DLD1 (cell line): ENCODE measurements around the gene DOK5.

ENCODE experiments used
- in situ Hi-C: cut with HindIII; loops from 2 replicates; pipeline ENCODE4 v1.10.0; 2017; ENCODE audit warnings: low sequenced_read_pairs

Gene DOK5

GRCh38 chr20:54510541-54511129 lies 35.2 kb downstream of the DOK5 start:
- in situ Hi-C loops = no loop called here

GRCh38 chr20:54512694-54513093 lies 37.3 kb downstream of the DOK5 start:
- in situ Hi-C loops = no loop called here

GRCh38 chr20:54514028-54514607 lies 38.7 kb downstream of the DOK5 start:
- in situ Hi-C loops = no loop called here

DNA sequence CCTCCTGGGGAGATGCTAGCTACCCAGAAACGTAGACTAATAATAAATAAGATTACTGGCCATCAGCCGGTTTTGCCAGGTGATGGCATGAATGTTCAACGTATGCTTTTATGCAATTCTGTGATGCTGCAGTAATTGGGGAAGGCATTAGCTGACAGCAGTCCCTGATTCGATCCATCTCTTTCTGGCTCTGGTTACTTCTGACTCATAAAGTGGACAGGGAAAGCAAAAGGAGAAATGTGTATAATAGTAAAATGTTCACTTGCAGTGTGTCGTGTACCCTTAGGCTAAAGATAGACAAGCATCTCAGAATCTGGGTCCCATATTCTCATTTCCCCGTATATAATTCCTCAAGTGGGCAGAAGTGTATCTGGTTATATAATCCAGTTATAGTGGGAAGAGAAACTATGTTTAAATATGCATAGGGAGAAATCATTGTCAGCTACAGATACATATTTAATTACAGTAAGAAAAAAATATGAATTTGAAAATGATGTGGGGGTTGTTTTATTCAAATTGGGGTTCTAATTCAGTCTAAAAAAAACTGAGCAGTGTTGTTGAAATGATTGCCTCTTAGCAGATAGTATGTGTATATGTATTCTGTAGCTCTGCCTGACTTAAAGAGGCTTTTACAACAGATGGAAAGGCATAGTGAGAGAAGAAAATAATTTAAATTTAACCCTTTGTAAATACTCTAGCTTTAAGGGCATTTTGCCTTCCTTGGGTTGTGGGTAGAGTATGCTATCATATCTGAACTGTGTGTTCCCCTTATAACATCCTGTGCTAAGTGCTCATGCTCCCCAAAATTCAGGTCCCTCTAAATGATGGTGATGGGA lies 40.6 kb downstream of the DOK5 start:
- in situ Hi-C loops = no loop called here

GRCh38 chr20:54517241-54517975 lies 42.0 kb downstream of the DOK5 start:
- in situ Hi-C loops = no loop called here

GRCh38 chr20:54524849-54525248 lies 49.5 kb downstream of the DOK5 start:
- in situ Hi-C loops = no loop called here

GRCh38 chr20:54525916-54526590 lies 50.7 kb downstream of the DOK5 start:
- in situ Hi-C loops = no loop called here

DNA sequence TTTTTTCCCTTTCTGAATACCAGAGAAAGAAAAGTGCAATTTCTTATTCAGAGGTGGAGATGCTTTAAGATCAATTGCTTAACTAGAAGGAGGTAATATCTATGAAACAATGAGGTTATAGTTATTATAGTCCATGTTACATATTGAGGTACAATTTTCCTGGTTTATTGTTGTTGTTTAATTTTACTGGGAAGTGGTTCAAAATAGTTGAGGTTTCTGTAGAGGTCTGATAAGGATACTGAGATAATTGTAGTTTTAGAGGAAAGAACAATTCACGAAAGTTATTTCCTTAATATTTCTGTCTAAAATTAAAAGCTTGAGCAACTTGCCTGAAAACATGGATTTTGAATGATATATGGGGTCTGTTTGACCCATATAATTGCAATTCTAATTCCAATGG lies 51.4 kb downstream of the DOK5 start:
- in situ Hi-C loops = no loop called here

DNA sequence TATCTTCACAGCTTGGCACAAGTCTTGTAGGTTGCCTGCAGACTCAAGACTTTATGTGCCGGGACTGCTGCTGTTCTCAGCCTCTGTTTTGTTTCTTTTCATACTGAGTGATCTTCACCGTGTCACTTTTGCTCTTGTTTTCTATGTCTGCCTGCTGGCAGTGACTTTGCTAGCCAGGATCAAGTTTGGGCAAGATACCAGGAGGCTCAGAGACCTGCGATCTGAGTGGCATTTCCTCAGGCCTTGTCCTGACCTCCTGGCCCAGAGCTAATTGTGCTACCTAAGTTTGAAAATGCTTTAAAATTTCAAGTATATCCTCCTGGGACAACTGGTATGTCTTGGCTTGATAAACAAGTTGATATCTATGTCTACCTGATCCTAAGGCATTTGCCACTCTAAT lies 57.2 kb downstream of the DOK5 start:
- in situ Hi-C loops = no loop called here

DNA sequence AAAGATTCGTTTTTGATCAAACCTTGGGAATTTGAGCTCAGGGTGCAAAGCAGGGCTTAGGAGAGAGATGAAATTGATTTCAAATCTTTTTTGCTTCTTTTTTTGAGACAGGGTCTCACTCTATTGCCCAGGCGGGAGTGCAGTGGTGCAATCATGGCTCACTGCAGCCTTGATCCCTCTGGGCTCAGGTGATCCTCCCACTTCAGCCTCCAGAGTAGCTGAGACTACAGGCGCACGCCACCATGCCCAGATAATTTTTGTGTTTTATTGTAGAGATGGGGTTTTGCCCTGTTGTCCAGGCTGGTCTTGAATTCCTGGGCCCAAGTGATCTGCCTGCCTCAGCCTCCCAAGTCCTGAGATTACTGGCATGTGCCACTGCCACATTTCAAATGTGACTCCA lies 58.7 kb downstream of the DOK5 start:
- in situ Hi-C loops = no loop called here

DNA sequence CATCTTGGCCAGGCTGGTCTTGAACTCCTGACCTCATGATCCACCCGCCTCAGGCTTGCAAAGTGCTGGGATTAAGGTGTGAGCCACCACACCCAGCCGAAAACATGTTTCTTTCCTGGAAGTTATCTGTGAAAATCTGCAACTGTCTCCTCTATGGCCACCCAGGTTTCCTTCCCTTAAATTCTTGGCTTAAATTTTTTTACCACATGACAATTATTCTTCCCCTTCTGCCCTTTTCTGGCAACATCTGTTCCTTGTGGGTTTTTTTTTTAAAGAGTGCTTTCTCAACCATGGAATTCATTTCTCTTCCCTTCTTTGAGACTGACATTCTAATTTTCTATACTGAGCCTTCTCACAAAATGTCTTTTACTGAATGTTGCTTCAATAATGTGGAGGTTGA lies 59.6 kb downstream of the DOK5 start:
- in situ Hi-C loops = no loop called here

GRCh38 chr20:54535746-54536145 lies 60.4 kb downstream of the DOK5 start:
- in situ Hi-C loops = no loop called here

- in situ Hi-C loops = no loop called here
These were observed 64.2 kb downstream of the DOK5 start for GRCh38 chr20:54539521-54540046.

DNA sequence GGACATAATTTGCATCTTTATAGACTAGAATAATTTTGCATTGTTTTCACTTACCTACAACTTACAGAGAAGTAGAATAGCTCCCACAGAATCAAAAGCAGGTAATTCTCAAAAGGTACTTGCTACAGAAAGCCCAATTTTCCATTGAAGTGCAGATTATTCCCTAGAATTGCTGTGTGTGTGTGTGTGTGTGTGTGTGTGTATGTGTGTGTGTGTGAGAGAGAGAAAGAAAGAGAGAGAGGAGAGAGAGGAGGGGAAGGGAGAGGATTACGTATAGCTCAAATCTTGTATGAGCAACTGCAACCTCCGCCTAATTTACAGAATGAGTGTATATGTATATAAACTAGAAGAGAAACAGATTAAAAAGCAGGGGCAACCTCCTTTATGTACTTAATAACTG lies 68.0 kb downstream of the DOK5 start:
- in situ Hi-C loops = no loop called here

DNA sequence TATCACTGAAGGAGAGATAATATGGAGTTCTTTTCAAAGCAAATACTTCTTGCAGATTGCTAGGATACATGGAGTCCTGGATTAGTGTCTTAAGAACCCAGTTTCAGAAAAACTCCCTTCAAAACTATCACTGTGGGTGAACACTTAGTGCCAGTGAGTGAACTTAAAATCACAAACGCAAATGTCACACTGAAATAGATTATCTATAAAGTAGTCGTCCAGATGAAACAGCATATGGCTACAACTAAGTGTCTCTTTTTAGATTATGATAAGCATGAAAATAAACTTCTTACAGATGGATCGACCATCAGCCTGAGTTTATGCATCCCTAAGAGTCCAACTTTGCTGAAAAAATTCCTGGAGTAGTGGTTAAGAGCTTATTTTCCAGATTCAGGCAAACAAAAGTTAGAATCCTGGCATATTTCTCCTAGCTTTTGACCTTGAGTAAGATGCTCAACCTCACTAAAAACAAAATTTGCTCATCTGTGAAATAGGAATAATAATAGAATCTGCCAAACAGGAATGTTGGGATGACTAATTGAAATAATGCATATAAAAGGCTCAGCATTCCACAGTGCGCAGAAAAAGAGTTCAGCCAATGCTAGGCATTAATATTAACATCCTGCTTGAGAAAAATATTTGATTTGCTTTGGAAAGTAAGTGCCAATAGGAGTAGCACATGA lies 70.4 kb downstream of the DOK5 start:
- in situ Hi-C loops = no loop called here

DNA sequence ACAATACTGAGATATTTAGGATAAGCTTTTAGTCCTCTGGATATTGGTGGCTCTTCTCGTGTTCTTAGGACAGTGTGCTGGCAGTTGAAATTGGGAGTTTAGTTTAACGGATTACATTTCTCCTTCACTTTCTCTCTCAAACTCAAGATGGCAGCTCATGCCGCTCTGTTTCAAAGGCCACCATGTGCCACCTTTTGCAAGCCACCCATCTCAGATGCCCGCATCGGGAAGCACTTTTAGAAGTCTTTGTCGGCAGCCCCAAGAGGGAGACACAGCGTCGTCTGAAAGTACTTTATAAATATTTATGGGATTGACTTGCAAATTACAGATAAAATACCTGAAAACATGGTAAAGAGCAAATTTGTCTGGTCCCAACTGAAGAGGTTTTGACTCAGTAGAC lies 73.5 kb downstream of the DOK5 start:
- in situ Hi-C loops = no loop called here

- in situ Hi-C loops = no loop called here
These were observed 74.4 kb downstream of the DOK5 start for GRCh38 chr20:54549658-54550326.

GRCh38 chr20:54550776-54551396 lies 75.5 kb downstream of the DOK5 start:
- in situ Hi-C loops = no loop called here

DNA sequence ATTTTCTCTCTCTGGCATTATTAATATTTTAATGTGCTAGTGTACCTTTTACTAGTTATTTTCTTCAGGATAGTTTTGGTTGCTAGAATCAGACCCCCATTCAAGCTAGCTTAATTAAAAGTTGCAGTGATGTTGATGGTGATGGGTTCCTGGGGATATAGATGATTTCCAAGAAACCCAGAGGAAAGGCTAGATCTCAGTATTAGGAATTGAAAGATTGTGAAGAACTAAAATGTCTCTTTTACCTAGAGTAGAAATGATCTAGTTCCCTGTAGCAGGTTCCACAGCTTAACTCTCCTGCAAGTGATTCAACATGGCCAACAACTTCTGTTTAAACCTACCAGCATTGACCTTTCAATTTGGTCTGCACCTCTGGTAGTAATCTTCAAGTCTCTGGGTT lies 78.6 kb downstream of the DOK5 start:
- in situ Hi-C loops = no loop called here
